ENCODE results near the gene BNC1.

The BNC1 gene

DNA sequence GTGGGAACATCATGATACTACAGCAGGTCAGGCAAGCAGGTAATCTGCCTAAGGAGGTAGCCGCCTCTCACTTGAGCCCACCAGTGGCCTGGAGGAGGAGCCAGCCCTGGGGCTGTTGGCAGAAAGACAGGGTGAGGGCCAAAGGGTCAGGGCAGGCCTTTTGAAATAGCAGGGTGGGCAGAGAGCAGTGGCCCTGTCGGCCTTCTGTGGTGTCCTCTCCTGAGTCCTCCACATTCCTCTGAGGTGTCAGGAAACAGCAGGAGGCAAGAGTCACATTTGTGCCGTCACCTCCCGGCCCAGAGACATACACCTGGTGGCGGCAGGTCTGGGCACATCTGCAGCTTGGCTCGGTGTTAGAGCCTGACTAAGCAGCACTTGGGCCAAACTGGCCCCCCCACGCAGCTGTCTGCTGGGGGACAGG lies 3.9 kb upstream of the BNC1 start:
- TF ChIP-seq, protein P1, sequence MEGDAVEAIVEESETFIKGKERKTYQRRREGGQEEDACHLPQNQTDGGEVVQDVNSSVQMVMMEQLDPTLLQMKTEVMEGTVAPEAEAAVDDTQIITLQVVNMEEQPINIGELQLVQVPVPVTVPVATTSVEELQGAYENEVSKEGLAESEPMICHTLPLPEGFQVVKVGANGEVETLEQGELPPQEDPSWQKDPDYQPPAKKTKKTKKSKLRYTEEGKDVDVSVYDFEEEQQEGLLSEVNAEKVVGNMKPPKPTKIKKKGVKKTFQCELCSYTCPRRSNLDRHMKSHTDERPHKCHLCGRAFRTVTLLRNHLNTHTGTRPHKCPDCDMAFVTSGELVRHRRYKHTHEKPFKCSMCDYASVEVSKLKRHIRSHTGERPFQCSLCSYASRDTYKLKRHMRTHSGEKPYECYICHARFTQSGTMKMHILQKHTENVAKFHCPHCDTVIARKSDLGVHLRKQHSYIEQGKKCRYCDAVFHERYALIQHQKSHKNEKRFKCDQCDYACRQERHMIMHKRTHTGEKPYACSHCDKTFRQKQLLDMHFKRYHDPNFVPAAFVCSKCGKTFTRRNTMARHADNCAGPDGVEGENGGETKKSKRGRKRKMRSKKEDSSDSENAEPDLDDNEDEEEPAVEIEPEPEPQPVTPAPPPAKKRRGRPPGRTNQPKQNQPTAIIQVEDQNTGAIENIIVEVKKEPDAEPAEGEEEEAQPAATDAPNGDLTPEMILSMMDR (IDR thresholded peaks at IDR 0.05; ENCODE audit: low read depth, low read length, missing control alignments): no peak
- DNase-seq (ENCODE audit: low read depth): no peak
- H3K4me3 ChIP-seq (ENCODE audit: low read depth, low read length): no peak overlapping the region

DNA sequence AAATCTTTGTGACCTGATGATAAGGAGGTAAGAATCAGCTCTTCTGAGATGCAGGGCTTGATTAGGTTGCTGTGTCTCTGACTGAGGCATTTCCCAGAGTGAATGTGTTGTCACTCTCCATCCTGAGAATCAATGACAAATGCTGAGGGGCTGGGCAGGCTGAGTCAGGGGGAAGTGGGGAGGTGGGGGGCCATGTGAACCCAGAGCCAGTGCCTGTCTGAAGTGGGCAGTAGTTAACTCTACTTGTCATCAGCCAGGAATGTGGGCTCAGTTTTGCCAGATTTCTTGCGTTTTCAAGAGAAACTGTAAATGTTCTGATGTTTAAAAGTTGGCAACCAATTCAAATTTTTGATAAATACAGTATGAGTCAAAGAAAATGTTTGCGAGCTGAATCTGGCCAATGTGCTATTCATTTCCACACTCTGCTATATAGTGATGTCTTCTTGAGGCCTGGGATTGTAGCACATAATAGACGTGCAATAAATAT lies 3.1 kb upstream of the BNC1 start:
- DNase-seq (ENCODE audit: low read depth): no peak
- TF ChIP-seq, protein P1 (IDR thresholded peaks at IDR 0.05; ENCODE audit: low read depth, low read length, missing control alignments): no peak
- no peak overlapping the region for H3K4me3 ChIP-seq (ENCODE audit: low read depth, low read length)

DNA sequence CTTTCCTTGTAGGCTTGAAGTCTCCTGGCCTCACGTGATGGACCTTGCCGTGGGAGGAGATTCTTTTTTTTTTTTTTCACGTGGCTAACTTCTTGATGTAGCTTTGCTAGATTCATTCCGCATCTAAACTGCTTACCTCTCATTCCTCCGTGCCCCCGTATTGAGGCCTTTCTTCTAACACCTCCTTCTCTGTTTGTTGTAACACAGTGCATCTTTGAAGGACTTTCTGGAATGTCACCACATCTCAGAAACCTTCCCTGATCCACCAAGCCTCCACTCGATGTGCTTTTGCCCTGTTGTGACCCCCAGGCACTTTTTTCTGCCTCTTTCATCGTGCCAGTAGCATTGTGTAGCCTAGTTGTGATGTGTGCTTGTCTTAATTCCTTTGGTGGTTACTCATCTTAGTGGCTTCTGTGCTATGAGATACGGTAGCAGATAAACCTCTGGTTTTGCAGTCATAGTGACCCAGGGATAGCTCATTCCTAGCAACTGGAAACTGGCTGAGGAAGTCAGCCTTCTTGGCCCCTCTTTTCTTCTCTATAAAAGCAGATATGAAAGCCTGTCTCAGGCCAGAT lies 1.6 kb upstream of the BNC1 start:
- TF ChIP-seq, protein P1 (IDR thresholded peaks at IDR 0.05; ENCODE audit: low read depth, low read length, missing control alignments): no peak
- no peak overlapping the region for H3K4me3 ChIP-seq (ENCODE audit: low read depth, low read length)
- DNase-seq (ENCODE audit: low read depth): no peak

DNA sequence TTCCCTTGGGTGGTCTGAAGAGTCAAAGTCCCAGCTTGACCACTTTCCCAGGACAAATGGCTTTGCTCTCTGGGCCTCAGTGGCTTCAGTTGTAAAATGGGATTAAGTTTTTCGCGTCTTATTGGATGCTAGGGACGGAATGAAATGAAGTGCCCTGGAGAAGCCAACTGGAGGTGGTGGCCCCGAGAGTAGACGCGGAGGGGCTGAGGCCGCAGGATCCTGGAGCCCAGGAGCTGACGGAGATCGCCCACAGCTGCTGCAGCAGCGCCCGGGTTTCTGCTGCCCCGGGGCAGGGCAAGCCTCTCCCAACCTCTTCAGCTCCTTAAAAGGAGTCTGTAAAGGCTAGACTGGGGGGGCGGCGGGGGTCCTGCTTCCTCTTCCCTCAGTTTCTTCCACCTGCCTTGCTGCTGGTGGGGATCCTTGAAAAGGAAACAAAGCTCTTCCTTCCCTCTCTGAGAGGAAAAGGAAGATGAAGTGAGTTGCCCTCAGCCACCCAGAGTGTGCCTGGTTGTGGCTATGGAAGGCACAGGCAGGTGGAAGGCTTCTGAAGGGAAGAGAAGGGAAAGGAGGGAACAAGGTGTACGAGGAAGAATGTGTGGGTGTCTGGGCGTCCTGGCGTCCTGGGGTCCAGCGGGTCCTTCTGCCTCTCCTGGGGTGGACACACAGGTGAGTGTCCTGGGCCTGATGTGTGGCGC lies 967 bp upstream of the BNC1 start:
- no peak overlapping the region for H3K4me3 ChIP-seq (ENCODE audit: low read depth, low read length)
- DNase-seq (ENCODE audit: low read depth): no peak
- TF ChIP-seq, protein P1 (IDR thresholded peaks at IDR 0.05; ENCODE audit: low read depth, low read length, missing control alignments): no peak

DNA sequence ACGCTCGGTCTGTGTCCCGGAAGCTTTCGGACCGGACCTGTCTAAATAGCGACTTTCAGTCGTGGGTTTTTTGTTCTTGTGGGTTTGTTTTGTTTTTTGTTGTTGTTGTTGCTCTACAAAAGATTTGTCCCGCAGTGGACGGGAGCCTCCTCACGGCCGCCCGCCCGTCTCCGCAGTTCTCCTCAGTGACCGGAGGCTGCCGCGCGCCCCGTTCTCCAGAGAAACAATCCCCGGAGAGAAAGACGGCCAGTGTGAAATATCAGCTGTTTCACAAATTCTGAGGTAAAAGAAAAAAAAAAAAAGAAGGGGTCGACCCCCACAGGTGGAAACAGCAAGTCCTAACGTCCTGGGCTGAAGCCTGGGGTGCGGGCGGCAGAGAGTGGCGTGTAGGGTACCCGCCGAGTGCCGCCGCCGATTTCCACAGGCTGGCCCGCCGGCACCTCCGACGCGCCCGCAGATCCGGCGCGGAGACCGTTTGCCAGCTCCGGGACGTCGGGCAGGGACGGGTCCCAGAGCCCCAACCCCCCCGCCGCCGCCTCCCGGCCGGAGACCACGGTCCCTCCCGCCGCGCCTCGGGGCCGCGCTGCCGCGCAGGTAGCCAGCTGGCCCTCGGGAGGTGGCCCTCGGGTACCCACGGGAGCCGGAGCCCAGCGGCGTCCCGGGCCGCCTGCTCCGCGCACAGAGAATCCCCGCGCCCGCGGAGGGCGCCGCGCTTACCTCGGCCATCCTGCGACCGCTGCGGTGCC lies 478 bp downstream of the BNC1 start:
- no peak for DNase-seq (ENCODE audit: low read depth)
- no peak overlapping the region for H3K4me3 ChIP-seq (ENCODE audit: low read depth, low read length)
- TF ChIP-seq, protein P1 (IDR thresholded peaks at IDR 0.05; ENCODE audit: low read depth, low read length, missing control alignments): no peak

DNA sequence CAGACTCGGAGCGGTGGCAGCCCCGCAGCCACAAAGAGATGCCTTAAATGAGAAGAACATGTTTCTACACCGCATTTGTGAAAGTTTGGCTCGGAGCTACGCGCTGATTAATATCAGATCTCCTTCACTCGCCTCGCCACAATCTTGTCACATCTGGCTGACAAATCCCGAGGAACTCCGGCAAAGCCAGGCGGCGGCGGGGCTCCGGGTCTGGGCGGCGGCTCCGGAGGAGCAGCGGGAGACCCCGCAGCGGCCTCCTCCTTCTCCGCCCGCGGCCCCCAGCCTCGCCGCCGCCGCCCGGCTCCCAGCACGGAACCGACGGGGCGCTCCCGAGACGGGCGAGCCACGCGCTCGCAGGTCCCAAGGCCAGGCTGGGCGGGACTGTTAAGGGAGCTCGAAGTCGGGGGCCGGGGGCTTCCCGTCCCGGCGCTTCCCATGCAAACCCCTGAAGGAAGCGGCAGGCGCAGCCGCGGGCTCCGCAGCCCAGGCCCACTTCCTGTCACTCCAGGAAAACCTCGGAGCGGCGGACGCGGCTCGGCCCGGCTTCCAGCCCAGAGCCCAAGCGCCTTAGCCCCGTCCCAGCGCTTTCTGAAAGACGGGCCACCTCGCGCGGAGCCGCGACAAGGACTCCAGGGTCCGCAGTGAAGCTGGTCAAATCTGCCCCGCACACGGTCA lies 1.2 kb downstream of the BNC1 start:
- no peak for DNase-seq (ENCODE audit: low read depth)
- TF ChIP-seq, protein P1 (IDR thresholded peaks at IDR 0.05; ENCODE audit: low read depth, low read length, missing control alignments): no peak
- H3K4me3 ChIP-seq (ENCODE audit: low read depth, low read length): no peak overlapping the region
